IMR-90 (cell line): ENCODE results near the gene TLR3.

Experiments used
- BHLHE40 ChIP-seq: fragments of 150-350 bp; IDR thresholded peaks from 2 replicates; pipeline ENCODE4 v1.6.1; 2016; ENCODE audit warnings: mild to moderate bottlenecking, low read depth, low read length
- CEBPB ChIP-seq: IDR thresholded peaks from 2 replicates; pipeline ENCODE4 v1.6.1; 2012; ENCODE audit warnings: low read depth, low read length, improper control_type of control experiment
- CHD1 ChIP-seq: IDR thresholded peaks from 2 replicates; pipeline ENCODE4 v1.6.1; 2012; ENCODE audit warnings: low read depth, low read length, improper control_type of control experiment
- FOS ChIP-seq: fragments of 150-350 bp; IDR thresholded peaks from 2 replicates; pipeline ENCODE4 v1.6.1; 2016; ENCODE audit warnings: low read depth, low read length
- MXI1 ChIP-seq: IDR thresholded peaks from 2 replicates; pipeline ENCODE4 v1.6.1; 2012; ENCODE audit warnings: low read depth, mild to moderate bottlenecking, low read length, moderate library complexity, borderline replicate concordance
- POLR2A ChIP-seq: IDR thresholded peaks from 2 replicates; pipeline ENCODE4 v1.6.1; 2012; ENCODE audit warnings: mild to moderate bottlenecking, low read depth, low read length
- RFX5 ChIP-seq: IDR thresholded peaks from 2 replicates; pipeline ENCODE4 v1.8.0; 2012; ENCODE audit warnings: low read depth, mild to moderate bottlenecking, low read length, moderate library complexity
- TF ChIP-seq, protein P1 (sequence below): conservative IDR thresholded peaks from 2 replicates; pipeline ENCODE4 v1.5.1; 2012; ENCODE audit warnings: mild to moderate bottlenecking, low read depth, low read length, improper control_type of control experiment
- TF ChIP-seq, protein P2 (sequence below): fragments of 150-350 bp; IDR thresholded peaks from 2 replicates; pipeline ENCODE4 v1.6.1; 2017; ENCODE audit warnings: mild to moderate bottlenecking, antibody characterized with exemption, low read length, low read depth

DNA sequence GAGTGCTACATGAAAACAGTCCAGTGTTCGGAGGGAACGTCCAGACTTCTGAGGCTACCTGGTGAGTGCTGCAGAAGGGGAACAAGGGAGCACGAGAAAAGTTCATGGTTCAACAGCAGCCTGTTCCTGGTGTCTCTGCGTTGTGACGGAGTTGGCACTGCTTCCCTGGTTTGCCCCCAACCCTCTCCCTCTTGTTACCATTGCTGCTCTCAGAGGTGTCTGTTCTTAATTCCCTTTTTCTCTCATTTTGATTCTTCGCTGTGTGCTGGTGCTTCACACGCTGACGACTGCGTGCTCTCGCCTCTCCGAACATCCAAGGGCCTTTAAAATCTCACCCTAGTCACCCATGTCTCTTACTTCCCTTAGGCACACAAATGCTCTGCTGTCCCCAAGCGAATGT lies 34.0 kb downstream of the TLR3 start:
- no peak for TF ChIP-seq CEBPB
- TF ChIP-seq, protein P1, sequence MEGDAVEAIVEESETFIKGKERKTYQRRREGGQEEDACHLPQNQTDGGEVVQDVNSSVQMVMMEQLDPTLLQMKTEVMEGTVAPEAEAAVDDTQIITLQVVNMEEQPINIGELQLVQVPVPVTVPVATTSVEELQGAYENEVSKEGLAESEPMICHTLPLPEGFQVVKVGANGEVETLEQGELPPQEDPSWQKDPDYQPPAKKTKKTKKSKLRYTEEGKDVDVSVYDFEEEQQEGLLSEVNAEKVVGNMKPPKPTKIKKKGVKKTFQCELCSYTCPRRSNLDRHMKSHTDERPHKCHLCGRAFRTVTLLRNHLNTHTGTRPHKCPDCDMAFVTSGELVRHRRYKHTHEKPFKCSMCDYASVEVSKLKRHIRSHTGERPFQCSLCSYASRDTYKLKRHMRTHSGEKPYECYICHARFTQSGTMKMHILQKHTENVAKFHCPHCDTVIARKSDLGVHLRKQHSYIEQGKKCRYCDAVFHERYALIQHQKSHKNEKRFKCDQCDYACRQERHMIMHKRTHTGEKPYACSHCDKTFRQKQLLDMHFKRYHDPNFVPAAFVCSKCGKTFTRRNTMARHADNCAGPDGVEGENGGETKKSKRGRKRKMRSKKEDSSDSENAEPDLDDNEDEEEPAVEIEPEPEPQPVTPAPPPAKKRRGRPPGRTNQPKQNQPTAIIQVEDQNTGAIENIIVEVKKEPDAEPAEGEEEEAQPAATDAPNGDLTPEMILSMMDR = no peak
- no peak for TF ChIP-seq CHD1
- no peak for TF ChIP-seq FOS
- TF ChIP-seq POLR2A = no peak
- TF ChIP-seq RFX5 = no peak
- TF ChIP-seq, protein P2, sequence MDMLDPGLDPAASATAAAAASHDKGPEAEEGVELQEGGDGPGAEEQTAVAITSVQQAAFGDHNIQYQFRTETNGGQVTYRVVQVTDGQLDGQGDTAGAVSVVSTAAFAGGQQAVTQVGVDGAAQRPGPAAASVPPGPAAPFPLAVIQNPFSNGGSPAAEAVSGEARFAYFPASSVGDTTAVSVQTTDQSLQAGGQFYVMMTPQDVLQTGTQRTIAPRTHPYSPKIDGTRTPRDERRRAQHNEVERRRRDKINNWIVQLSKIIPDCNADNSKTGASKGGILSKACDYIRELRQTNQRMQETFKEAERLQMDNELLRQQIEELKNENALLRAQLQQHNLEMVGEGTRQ = no peak
- no peak for TF ChIP-seq MXI1
- TF ChIP-seq BHLHE40 = no peak
